Measurements from ENCODE around the gene BRK1.
"Not testable (repeated sequence)": the region's sequence is repeated elsewhere in the genome, so short reads cannot be mapped to it uniquely, and the experiment has no call there.

The BRK1 gene

DNA sequence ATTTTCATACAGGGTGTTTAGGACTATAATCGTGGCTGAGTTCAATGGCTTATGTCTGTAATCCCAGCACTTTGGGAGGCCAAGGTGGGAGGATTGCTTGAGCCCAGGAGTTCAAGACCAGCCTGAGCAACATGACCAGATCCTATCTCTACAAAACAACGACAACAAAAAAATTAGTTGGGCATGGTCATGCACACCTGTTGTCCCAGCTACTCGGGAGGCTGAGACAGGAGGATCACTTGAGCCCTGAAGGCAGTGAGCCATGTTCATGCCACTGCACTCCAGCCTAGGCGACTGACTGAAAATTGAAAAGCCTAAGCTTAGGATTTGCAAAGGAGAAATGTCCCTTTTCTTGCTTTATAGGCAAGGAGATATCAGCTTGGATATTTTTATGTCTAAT lies 1.5 kb downstream of the BRK1 start:
- H3K27ac ChIP-seq: no peak overlapping the region
- H3K4me3 ChIP-seq (IDR thresholded peaks at IDR 0.05; ENCODE audit: insufficient read depth, low read depth, low read length): no peak overlapping the region
- H4K20me1 ChIP-seq (ENCODE audit: insufficient read depth): no peaks in the 10 kb centered on the region
- H3K79me2 ChIP-seq (ENCODE audit: insufficient read depth, low read depth): peaks cover 36% of the 10 kb centered on the region
- peak overlapping the region; percentile 83; the same call in 1 of the 2 replicates for H3K4me2 ChIP-seq
- no peaks in the 10 kb centered on the region for H3K27me3 ChIP-seq (ENCODE audit: insufficient read depth, low read depth)
- peaks cover 15% of the 10 kb centered on the region for H3K4me1 ChIP-seq (ENCODE audit: low read depth, poor library complexity, severe bottlenecking)
- no peak for TF ChIP-seq CTCF (conservative IDR thresholded peaks at IDR 0.05; ENCODE audit: low read depth, low read length)
- no peak overlapping the region for H3K9ac ChIP-seq
- no peak overlapping the region for H2AFZ ChIP-seq (ENCODE audit: low read depth)
- H3K36me3 ChIP-seq (ENCODE audit: insufficient read depth): no peaks in the 10 kb centered on the region

DNA sequence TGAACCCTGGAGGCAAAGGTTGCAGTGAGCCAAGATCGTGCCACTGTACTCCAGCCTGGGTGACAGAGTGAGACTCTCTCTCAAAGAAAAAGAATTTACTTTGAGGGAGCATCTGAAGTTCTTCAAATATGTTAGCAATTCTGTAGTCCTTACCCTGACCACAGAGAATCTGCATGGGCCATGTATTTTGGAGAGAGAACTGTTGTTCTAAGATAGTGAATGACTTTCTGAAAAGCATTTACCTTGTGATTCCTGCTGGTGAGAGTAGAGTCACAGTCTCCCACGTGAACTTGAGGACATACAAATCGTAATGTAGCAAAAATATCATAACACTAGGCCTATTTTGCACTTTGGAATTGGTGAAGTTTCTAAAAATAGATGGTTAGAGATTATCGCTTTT lies 3.9 kb downstream of the BRK1 start:
- Histone ChIP-seq H3K9ac (no peak overlapping the region), H3K27me3 (ENCODE audit: insufficient read depth, low read depth) (no peaks in the 10 kb centered on the region), H3K4me2 (no peak overlapping the region), H3K4me3 (IDR thresholded peaks at IDR 0.05; ENCODE audit: insufficient read depth, low read depth, low read length) (no peak overlapping the region), H2AFZ (ENCODE audit: low read depth) (no peak overlapping the region), H3K27ac (no peak overlapping the region), H3K4me1 (ENCODE audit: low read depth, poor library complexity, severe bottlenecking) (peaks cover 15% of the 10 kb centered on the region), H3K36me3 (ENCODE audit: insufficient read depth) (no peaks in the 10 kb centered on the region), H4K20me1 (ENCODE audit: insufficient read depth) (no peaks in the 10 kb centered on the region), H3K79me2 (ENCODE audit: insufficient read depth, low read depth) (peaks cover 46% of the 10 kb centered on the region)
- TF ChIP-seq CTCF (conservative IDR thresholded peaks at IDR 0.05; ENCODE audit: low read depth, low read length): no peak

- H4K20me1 ChIP-seq (ENCODE audit: insufficient read depth): no peaks in the 10 kb centered on the region
- H3K27ac ChIP-seq: no peak overlapping the region
- no peaks in the 10 kb centered on the region for H3K36me3 ChIP-seq (ENCODE audit: insufficient read depth)
- H3K4me1 ChIP-seq (ENCODE audit: low read depth, poor library complexity, severe bottlenecking): peaks cover 15% of the 10 kb centered on the region
- peaks cover 44% of the 10 kb centered on the region for H3K79me2 ChIP-seq (ENCODE audit: insufficient read depth, low read depth)
- no peaks in the 10 kb centered on the region for H3K27me3 ChIP-seq (ENCODE audit: insufficient read depth, low read depth)
- H3K9ac ChIP-seq: no peak overlapping the region
- no peak for TF ChIP-seq CTCF (conservative IDR thresholded peaks at IDR 0.05; ENCODE audit: low read depth, low read length)
- no peak overlapping the region for H3K4me2 ChIP-seq
- H2AFZ ChIP-seq (ENCODE audit: low read depth): no peak overlapping the region
- no peak overlapping the region for H3K4me3 ChIP-seq (IDR thresholded peaks at IDR 0.05; ENCODE audit: insufficient read depth, low read depth, low read length)
Measured at GRCh38 chr3:10121064-10121463, 5.6 kb downstream of the BRK1 start.

GRCh38 chr3:10122724-10123123 lies 7.2 kb downstream of the BRK1 start:
- H4K20me1 ChIP-seq (ENCODE audit: insufficient read depth): no peaks in the 10 kb centered on the region
- H3K36me3 ChIP-seq (ENCODE audit: insufficient read depth): no peaks in the 10 kb centered on the region
- no peak for TF ChIP-seq CTCF (conservative IDR thresholded peaks at IDR 0.05; ENCODE audit: low read depth, low read length)
- H3K79me2 ChIP-seq (ENCODE audit: insufficient read depth, low read depth): peaks cover 27% of the 10 kb centered on the region; the same call in 1 of the 2 replicates
- H3K4me2 ChIP-seq: no peak overlapping the region
- H3K4me3 ChIP-seq (IDR thresholded peaks at IDR 0.05; ENCODE audit: insufficient read depth, low read depth, low read length): no peak overlapping the region
- no peaks in the 10 kb centered on the region for H3K27me3 ChIP-seq (ENCODE audit: insufficient read depth, low read depth)
- peaks cover 1% of the 10 kb centered on the region for H3K4me1 ChIP-seq (ENCODE audit: low read depth, poor library complexity, severe bottlenecking)
- H3K9ac ChIP-seq: no peak overlapping the region
- H2AFZ ChIP-seq (ENCODE audit: low read depth): no peak overlapping the region
- H3K27ac ChIP-seq: no peak overlapping the region

- not testable (repeated sequence) for H3K79me2 ChIP-seq (ENCODE audit: insufficient read depth, low read depth); H2AFZ ChIP-seq (ENCODE audit: low read depth); H3K27me3 ChIP-seq (ENCODE audit: insufficient read depth, low read depth); H3K4me2 ChIP-seq; H3K36me3 ChIP-seq (ENCODE audit: insufficient read depth); H3K4me1 ChIP-seq (ENCODE audit: low read depth, poor library complexity, severe bottlenecking); H3K4me3 ChIP-seq (IDR thresholded peaks at IDR 0.05; ENCODE audit: insufficient read depth, low read depth, low read length); H4K20me1 ChIP-seq (ENCODE audit: insufficient read depth); H3K9ac ChIP-seq; H3K27ac ChIP-seq
Measured at GRCh38 chr3:10135872-10136271, 20.4 kb downstream of the BRK1 start.

Measured in KMS-11 (cell line).